ENCODE measurements around the gene ATP2A3. TPM values are rescaled to one million over a fixed set of nuclear protein-coding genes. Genes with fewer than 3 reads are reported as not detected.

The ATP2A3 gene
- total RNA-seq, 1 donor from 2014 or later: 1.5 TPM

- Histone ChIP-seq H3K27me3 (ENCODE audit: insufficient read depth, low read length) (peaks cover 28% of the 10 kb centered on the region), H2AFZ (ENCODE audit: low read depth, low read length) (no peak overlapping the region), H3K4me2 (ENCODE audit: low read length) (peak overlapping the region; percentile 79), H3K4me1 (ENCODE audit: insufficient read depth, low read length) (peaks cover 20% of the 10 kb centered on the region), H4K20me1 (ENCODE audit: insufficient read depth, low read length) (peaks cover 7% of the 10 kb centered on the region), H3K9ac (ENCODE audit: low read length) (no peak overlapping the region), H3K4me3 (ENCODE audit: insufficient read depth, low read depth, low read length) (no peak overlapping the region), H3K9me3 (ENCODE audit: insufficient read depth, low read depth, low read length) (no peaks in the 10 kb centered on the region), H3K79me2 (ENCODE audit: insufficient read depth, low read length) (no peaks in the 10 kb centered on the region), H3K27ac (ENCODE audit: low read depth, low read length) (no peak overlapping the region), H3K36me3 (ENCODE audit: insufficient read depth, low read length) (no peaks in the 10 kb centered on the region)
- TF ChIP-seq CTCF (IDR thresholded peaks at IDR 0.05; ENCODE audit: insufficient read depth, low read depth, low read length) (no peak), EZH2 (IDR thresholded peaks at IDR 0.05; ENCODE audit: insufficient read depth, low read length) (peak; percentile 95)
- FAIRE-seq (no peak), DNase-seq (ENCODE audit: low read depth) (no peak)
- H3K36me3 Mint-ChIP-seq (ENCODE audit: low read depth, unreplicated experiment): no peaks in the 10 kb centered on the region
- no peak overlapping the region for H3K27ac Mint-ChIP-seq (ENCODE audit: unreplicated experiment)
- H3K4me1 Mint-ChIP-seq (ENCODE audit: low read depth, unreplicated experiment): peaks cover 5% of the 10 kb centered on the region
- H3K4me3 Mint-ChIP-seq (ENCODE audit: unreplicated experiment): no peak overlapping the region
- peaks cover 48% of the 10 kb centered on the region for H3K27me3 Mint-ChIP-seq (ENCODE audit: low read depth, unreplicated experiment)
- H3K9me3 Mint-ChIP-seq (ENCODE audit: unreplicated experiment): no peaks in the 10 kb centered on the region
Observed at GRCh38 chr17:3963237-3964201, 718 bp downstream of the ATP2A3 start.

GRCh38 chr17:3962965-3963236 is 1.3 kb downstream of the ATP2A3 start:
- no peak overlapping the region for H3K27ac Mint-ChIP-seq (ENCODE audit: unreplicated experiment)
- FAIRE-seq: no peak

More at GRCh38 chr17:3962965-3963236, 1.3 kb downstream of the ATP2A3 start:
- H3K4me2 ChIP-seq (ENCODE audit: low read length): no peak overlapping the region
- H3K27ac ChIP-seq (ENCODE audit: low read depth, low read length): no peak overlapping the region
- H3K36me3 ChIP-seq (ENCODE audit: insufficient read depth, low read length): no peaks in the 10 kb centered on the region
- TF ChIP-seq EZH2 (IDR thresholded peaks at IDR 0.05; ENCODE audit: insufficient read depth, low read length): no peak
- TF ChIP-seq CTCF (IDR thresholded peaks at IDR 0.05; ENCODE audit: insufficient read depth, low read depth, low read length): no peak
- no peaks in the 10 kb centered on the region for H3K79me2 ChIP-seq (ENCODE audit: insufficient read depth, low read length)
- Mint-ChIP-seq H3K4me1 (ENCODE audit: low read depth, unreplicated experiment) (peaks cover 5% of the 10 kb centered on the region), H3K27me3 (ENCODE audit: low read depth, unreplicated experiment) (peaks cover 51% of the 10 kb centered on the region), H3K9me3 (ENCODE audit: unreplicated experiment) (no peaks in the 10 kb centered on the region), H3K4me3 (ENCODE audit: unreplicated experiment) (no peak overlapping the region), H3K36me3 (ENCODE audit: low read depth, unreplicated experiment) (no peaks in the 10 kb centered on the region)
- no peak overlapping the region for H2AFZ ChIP-seq (ENCODE audit: low read depth, low read length)
- peaks cover 28% of the 10 kb centered on the region for H3K27me3 ChIP-seq (ENCODE audit: insufficient read depth, low read length)
- H4K20me1 ChIP-seq (ENCODE audit: insufficient read depth, low read length): peaks cover 7% of the 10 kb centered on the region
- no peak overlapping the region for H3K4me3 ChIP-seq (ENCODE audit: insufficient read depth, low read depth, low read length)
- no peak for DNase-seq (ENCODE audit: low read depth)
- peaks cover 20% of the 10 kb centered on the region for H3K4me1 ChIP-seq (ENCODE audit: insufficient read depth, low read length)
- H3K9ac ChIP-seq (ENCODE audit: low read length): no peak overlapping the region
- H3K9me3 ChIP-seq (ENCODE audit: insufficient read depth, low read depth, low read length): no peaks in the 10 kb centered on the region

Measured in astrocyte (in vitro differentiated cells and primary cell).